Upper lobe of left lung (tissue), 4 donors: Measurements from ENCODE around the gene AP1G1.

ENCODE experiments used
- EP300 ChIP-seq, 4 donors: sonication (generic); formaldehyde crosslinking; IDR thresholded peaks; one replicate each; pipeline ENCODE4 v1.5.1; 2017; ENCODE audit warnings: antibody characterized with exemption in 4 of 4, control low read depth in 2 of 4
- POLR2A ChIP-seq, 4 donors: fragments of 450-650 bp; IDR thresholded peaks; one replicate each; pipeline ENCODE4 v1.5.1; 2016 to 2017; ENCODE audit warnings: antibody characterized with exemption in 4 of 4, mild to moderate bottlenecking in 2 of 4
- TF ChIP-seq, protein P1 (sequence below), 6 experiments: fragments of 450-650 bp in 4 of 6; fragments of 200-600 bp in 2 of 6; sonication (generic) in 2 of 6; IDR thresholded peaks; one replicate each; pipeline ENCODE4 v1.5.1; 2016 to 2019; ENCODE audit warnings: antibody characterized with exemption in 6 of 6

DNA sequence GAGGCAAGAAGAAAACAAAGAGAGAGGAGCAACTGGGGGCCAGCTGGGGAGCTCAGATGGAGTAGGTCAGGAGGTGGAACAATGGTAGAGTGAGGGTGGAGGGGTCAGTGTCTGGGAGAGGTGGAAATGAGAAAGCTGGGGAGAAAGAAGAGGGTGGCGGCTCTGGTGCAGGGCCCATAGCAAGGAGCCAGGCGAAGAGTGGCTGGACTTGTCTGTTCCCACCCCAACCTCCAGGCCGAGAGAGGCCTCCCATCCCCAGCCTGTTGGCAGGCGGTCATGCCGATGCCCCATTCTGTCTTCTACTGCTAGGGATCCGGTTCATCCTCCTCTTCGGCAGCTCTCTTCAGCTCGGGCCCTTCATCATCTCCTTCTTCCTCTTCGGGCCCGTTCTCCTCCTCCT is 31.3 kb downstream of the AP1G1 start:
- TF ChIP-seq, protein P1, sequence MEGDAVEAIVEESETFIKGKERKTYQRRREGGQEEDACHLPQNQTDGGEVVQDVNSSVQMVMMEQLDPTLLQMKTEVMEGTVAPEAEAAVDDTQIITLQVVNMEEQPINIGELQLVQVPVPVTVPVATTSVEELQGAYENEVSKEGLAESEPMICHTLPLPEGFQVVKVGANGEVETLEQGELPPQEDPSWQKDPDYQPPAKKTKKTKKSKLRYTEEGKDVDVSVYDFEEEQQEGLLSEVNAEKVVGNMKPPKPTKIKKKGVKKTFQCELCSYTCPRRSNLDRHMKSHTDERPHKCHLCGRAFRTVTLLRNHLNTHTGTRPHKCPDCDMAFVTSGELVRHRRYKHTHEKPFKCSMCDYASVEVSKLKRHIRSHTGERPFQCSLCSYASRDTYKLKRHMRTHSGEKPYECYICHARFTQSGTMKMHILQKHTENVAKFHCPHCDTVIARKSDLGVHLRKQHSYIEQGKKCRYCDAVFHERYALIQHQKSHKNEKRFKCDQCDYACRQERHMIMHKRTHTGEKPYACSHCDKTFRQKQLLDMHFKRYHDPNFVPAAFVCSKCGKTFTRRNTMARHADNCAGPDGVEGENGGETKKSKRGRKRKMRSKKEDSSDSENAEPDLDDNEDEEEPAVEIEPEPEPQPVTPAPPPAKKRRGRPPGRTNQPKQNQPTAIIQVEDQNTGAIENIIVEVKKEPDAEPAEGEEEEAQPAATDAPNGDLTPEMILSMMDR (IDR thresholded peaks at IDR 0.05): no peak
- TF ChIP-seq POLR2A (IDR thresholded peaks at IDR 0.05): no peak
- no peak for TF ChIP-seq EP300 (IDR thresholded peaks at IDR 0.05)
